Caki2 (cell line): ENCODE results near the gene ADCY4. TPM values are rescaled to one million over a fixed set of nuclear protein-coding genes. Genes with fewer than 3 reads are reported as not detected.

Experiments used
- DNase-seq: peaks from one replicate; pipeline ENCODE4 v3.0.0-alpha.2; 2015; ENCODE audit warnings: low read depth
- in situ Hi-C: cut with HindIII; loops from 2 replicates; pipeline ENCODE4 v1.10.0; 2016; ENCODE audit warnings: low sequenced_read_pairs, low pct_unique_long_range_greater_than_20kb, mixed read lengths
- total RNA-seq: library from RNA; depleted of rRNA; stranded (reverse); fragments of >200 nt; shearing (Covaris generic); gene quantifications from 2 replicates; pipeline ENCODE4 v1.2.3, GENCODE V29; 2014; ENCODE audit warnings: low replicate concordance

The ADCY4 gene
- total RNA-seq, 1 experiment from 2014 or later = not detected

DNA sequence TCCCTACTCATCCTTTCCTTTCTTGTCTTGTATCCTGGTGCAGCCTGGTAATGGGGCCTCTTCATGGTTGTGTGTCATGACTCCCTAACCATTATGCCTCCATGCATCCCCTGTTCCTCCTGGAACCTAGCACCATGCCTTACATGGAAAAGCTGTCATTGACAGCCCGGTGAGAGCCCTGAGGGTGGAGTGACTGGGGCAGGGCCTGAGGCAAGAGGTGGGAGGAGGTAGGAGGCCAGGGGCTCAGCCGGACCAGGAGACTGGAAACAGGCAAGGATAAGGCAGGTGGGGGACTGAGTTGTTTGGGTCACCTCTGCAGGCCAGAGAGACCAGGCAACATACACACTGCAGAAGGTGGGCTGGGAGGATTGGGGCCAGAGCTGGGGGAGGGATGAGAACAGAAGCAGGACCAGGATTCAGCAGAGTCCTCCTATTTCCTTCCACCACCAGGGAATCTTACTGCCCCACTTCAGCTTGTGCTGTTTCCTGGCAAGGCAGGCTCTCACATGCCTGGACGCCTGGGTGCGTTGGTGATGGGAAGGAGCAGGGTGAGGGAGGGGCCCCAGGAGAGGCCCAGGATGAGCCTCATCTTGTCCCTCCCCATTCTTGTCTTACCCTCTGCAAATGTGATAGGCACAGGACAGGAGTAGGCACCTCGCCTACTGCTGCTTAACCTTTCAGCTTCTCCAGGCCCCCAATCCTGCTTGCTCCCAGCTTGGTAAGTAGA, 25.2 kb downstream of the ADCY4 start, which contains the start of gene LTB4R2:
LTB4R2 (plus strand) TSS at position 603 of the 727 bp plus-strand sequence. CDS start 525 bp downstream, outside the sequence.
- in situ Hi-C loops = no loop called here

DNA sequence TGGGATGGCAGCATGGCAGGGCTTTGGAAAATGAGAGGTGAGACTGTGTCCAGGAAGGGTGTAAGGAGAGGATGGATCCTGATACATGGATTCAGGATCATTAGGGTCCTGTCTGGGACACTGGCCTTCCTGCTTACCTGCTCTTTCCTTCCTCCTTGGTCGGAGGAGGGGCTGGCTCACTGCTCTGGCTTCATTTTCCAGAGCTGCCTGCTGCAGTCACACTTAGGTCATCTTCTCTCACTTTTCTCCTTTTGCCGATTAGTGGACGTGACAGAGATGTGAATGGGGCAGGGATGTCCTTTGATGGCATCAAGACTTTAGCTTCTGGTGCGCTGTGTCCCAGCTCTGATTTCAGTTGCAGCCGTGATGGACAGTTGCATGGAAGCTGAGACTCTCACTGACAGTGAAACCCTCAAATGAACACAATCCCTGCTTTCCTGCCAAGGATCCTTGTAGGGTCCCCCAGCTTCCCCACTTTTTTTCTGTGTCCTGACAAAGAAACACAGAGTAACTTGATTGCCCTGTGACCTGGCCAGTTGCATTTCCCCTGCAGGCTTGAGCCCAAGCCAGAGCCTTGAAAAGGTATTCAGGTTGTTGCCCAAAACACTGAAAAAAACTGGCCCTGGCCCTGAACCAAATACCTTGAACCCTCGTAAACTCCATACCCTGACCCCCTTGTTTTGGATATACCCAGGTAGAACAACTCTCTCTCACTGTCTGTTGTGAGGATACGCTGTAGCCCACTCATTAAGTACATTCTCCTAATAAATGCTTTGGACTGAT, 26.3 kb downstream of the ADCY4 start:
- no peak for DNase-seq
- in situ Hi-C loops = no loop called here

More for the DNA sequence above, 25.2 kb downstream of the ADCY4 start, which contains the start of gene LTB4R2:
- no peak for DNase-seq

DNA sequence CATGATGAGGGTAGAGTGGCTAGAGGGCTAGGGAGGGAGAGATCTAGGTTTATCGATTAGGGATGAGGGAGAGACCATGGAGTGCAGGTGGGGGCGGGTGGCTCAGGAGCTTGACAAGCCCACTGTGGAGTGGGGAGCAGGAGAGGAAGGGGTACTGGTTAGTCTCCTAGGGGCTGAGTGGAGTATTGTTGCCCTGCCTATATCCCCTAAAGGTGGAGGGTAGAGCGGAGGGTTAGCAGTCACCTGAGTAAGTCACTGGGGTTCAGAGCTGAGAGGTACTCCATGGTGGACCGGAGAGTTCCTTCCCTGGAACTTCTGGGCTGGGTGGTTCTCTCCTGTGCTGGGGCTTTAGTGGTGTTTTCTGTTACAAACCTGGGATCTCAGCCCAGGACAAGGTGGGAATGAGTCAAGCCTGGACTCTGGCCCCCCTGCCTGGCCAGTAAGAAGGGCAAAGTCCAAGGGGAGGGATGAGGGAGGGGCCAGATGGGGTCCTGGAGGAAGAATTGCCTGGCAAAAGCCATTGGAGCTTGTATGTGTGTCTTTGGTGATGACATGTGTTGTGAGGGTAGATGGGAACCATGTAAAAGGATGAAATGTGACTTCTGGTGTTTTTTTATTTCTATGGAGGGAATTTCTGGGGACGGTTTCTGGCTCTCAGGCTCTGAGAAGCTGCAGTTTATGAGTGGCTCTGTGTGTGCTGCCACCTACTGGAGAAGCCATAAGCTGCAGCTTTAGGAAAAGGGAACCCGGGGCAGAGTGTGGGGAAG, 27.1 kb downstream of the ADCY4 start, which contains the start of gene CIDEB:
CIDEB (minus strand) TSS at position 403 of the 767 bp plus-strand sequence; CDS start at position 284, 119 bp downstream.
- DNase-seq = peak; percentile 74

DNA sequence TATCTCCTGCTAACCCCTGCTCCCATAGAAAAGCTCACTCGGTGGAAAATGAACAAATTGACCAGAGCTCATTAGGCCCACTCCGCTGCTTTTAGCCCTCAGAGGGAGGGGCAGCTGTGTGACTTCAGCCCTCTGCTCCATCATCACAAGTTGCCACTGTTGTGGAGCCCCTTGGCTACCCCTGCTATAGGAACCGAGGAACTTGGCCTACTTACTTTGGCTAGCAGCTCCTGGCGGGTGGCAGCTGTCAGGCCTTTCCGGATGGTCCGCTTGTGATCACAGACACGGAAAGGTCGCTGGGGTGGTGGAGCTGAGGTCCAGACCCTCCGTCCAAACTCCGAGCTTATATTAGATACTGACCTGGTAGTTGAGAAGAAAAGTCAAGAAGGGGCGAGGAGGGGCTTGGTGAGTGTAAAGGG, 27.7 kb downstream of the ADCY4 start:
- in situ Hi-C loops = no loop called here
- no peak for DNase-seq

More for the DNA sequence above, 27.1 kb downstream of the ADCY4 start, which contains the start of gene CIDEB:
- in situ Hi-C loops = no loop called here

DNA sequence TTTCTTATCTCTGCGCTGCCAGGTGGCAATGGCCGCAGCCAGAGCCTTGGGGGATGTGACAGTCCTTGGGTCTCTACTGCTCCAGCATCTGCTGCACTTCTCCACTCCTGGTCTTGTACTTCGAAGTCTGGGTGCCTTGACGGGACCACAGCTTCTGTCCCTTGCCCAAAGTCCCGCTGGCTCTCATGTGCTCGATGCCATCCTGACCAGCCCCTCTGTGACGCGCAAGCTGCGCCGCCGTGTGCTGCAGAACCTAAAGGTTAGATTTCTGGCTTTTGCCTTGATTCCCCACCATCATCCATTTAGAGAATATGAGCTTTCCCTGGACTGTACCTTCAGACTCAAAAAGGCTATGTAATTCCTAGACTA, 30.9 kb downstream of the ADCY4 start:
- no peak for DNase-seq
- in situ Hi-C loops = no loop called here

DNA sequence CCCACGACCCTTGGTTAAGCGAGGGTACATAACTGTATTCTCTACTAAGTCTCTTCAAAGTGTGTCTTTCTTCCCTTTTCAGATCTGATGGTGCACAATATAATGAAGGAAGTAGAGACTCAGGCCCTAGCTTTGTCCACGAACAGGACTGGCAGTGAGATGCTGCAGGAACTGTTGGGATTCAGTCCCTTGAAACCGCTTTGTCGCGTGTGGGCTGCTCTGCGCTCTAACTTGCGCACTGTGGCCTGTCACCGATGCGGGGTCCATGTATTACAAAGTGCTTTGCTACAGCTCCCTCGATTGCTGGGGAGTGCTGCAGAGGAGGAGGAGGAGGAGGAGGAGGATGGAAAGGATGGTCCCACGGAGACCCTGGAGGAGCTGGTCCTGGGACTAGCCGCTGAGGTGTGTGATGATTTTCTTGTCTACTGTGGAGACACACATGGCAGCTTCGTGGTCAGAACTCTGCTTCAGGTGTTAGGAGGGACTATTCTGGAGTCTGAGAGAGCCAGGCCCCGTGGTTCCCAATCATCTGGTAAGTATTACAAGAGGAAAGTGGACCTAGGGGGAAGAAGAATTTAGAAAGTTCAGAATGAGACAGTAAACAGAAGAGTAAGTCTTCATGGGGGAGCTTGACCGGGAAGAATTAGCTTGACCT, 34.4 kb downstream of the ADCY4 start:
- in situ Hi-C loops = no loop called here
- no peak for DNase-seq

DNA sequence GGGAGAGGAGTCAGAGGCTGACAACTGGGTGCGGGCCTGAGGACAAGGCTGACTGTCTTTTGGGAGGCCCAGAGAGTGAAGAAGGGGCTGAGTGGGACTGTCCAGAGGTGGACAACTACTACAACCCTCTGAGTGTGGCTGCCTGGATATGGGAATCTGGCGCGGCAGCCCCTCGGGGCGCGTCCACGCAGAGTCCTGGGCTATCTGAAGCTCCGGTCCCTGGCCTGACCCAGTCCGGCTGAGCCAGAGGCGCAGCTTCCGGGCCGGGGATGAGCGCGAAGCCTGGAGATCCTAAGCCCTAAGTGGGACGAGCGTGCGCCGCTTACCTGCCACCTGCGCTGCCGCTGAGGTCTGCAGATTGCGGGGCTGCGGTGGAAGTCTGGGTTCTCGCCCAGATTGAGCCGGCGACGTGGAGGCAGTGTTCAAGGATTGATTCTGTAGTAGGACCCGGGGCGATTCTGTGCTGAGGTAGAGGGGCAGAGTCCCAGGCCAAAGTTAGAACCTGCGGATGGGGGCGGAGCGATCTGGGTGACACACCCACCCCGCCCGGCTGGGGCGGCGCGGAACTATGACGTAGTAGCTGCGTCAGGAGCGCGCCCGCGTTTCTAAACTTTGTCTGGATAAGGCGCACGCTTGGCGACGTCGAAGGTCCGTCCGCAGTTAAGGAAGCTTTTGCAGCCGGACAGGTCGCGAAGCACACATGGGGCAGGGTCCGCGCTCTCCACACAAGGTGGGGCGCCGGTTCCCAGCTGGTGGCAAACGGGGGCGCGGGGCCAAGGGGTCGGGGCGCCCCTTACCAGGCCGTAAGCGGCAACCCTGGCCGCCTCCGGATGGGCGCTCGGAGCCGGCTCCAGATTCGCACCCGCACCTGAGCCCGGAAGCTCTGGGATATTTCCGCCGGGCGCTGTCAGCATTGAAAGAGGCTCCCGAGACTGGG, 35.3 kb downstream of the ADCY4 start, which contains the start of the genes DHRS1 and NOP9:
DHRS1 (minus strand) TSS at position 526 of the 937 bp plus-strand sequence. CDS start 674 bp downstream, outside the sequence.
NOP9 (plus strand) TSS at position 596 of the 937 bp plus-strand sequence; CDS start at position 701, 105 bp downstream.
- peak; percentile 77 for DNase-seq
- in situ Hi-C loops = no loop called here

DNA sequence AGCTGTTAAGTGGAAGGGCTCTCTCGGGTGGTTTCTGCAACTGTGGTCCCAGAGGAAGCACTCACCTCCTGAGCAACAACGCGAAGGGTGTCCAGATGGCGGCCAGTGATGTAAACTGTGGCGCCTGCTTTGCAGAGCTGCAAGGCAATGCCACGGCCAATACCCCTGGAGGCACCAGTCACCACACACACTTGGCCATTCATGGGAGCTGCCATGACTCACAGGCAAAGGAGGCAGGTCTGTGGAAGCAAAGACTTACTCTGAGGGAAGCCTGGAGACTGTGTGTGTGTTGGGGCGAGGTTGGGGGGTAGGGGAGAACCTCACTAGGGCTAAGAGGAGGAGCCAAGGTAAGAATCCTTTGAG, 36.0 kb downstream of the ADCY4 start:
- DNase-seq = peak; percentile 63
- in situ Hi-C loops = no loop called here

DNA sequence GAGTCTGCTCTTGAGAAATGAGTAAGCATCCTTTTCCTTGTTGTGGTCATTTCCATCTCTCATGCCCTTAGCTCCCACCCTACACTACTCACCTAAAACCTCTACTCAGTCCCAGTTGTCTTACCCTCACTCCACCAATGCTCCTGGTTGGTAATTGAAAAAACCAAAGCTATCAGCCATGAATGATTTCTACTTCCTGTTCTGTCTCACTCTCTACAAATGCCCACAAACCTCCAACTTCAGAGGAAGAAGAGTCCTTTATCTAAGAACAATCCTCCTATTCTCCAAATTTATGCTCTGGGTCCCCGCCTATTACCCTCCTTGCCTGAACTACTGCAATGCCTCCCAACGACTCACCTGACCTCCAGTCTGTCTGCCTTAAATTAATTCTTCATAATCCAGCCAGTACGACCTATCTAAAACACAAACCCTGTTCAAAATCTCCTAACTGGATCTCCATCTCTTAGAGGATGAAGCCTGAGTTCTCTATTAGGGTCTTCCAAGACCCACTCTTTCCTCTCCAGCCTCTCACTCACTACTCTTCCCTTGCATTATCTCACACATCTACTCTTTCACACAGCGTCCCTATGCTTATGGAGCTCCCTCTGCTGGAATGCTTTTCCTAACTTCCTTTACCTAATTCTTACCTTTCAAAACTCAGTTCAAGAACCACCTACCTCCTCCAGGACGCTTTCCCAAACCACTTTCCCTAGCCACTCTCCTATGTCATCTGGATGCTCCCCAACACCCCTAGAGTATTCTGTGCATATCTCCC, 37.5 kb downstream of the ADCY4 start:
- in situ Hi-C loops = no loop called here
- peak; percentile 46 for DNase-seq

DNA sequence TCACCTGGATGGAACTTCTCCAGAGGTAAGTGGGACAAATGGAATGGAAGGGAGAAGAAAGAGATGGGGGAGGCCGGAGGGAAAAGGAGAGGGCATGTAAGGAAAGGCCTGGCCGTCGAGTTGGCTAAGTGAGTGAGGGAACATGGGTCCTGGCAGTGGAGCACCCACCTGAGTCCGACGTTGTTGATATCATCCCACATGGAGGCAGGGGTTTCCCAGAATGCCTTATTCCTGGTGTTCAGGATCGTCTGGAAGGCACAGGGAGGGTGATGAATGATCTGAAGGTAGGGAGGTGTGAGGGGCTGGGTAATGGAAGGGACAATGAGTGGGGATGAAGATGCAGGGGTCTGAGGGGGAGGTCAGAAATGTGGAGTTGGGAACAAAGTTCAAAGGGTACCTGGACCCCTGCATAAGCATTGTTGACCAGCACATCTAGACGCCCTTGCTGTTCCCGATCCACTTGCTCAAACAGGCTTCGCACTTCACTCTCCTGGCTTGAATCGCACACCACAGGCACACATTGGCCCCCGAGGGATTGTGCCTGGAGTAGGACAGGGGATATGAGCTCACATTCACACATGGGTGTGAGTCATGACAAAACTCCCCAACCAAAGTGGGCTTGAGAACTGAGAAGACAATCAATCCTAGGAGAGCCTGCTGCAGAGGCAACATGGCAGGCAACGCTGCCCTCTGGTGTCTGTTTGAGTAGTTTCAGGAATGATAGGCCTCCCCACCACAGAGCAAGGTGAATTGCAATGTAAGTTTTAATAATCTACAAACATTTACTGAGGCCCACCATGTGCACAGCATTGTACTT, 38.3 kb downstream of the ADCY4 start:
- DNase-seq = peak; percentile 53
- in situ Hi-C loops = no loop called here

DNA sequence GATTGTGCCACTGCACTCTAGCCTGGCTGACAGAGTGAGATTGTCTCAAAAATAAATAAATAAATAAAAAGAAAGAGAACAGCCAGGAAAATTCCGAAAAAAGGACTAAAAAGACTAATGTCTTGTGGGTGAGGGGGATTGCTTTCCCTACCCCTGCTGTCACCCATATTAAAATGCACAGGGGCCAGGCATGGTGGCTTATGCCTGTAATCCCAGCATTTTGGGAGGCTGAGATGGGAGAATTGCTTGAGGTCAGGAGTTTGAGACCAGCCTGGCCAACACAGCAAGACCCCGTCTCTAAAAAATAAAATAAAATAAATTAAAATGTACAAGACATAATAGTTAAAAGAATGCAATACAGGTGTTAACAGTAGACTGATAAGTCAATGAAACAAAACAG, 41.3 kb downstream of the ADCY4 start:
- in situ Hi-C loops = no loop called here

DNA sequence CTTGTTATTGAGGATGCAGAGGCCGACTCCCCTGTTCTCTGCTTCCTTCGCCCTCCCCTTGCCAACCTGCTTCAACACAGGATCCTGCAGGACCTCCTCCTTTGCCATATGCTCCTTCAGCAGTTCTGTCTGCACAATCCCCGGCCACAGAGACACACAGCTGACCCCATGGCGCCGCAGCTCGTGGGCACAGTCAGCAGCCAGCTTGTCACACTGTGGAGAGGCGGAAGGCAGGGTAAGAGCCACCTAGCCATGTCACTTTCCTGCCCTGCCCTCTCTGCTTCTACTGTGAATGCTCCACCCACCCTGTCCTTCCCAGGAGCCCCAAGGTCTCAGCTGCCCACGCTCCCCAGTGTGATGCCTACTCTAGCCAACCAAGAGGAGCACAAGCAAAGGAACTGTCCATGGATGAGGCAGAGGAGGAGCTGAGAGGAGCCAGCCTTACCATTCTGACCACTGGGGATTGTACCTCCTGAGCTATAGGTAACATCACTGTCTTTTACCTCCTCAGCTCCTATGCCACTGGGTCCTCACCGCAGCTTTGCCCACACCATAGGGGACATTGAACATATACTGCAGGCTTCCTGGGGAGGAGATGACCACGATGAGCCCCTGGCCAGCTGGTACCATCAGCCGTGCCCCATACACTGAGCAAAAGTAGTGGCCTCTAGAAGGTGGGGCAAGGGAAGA, 42.6 kb downstream of the ADCY4 start:
- DNase-seq = no peak
- in situ Hi-C loops = no loop called here

More for the DNA sequence above, 41.3 kb downstream of the ADCY4 start:
- no peak for DNase-seq

DNA sequence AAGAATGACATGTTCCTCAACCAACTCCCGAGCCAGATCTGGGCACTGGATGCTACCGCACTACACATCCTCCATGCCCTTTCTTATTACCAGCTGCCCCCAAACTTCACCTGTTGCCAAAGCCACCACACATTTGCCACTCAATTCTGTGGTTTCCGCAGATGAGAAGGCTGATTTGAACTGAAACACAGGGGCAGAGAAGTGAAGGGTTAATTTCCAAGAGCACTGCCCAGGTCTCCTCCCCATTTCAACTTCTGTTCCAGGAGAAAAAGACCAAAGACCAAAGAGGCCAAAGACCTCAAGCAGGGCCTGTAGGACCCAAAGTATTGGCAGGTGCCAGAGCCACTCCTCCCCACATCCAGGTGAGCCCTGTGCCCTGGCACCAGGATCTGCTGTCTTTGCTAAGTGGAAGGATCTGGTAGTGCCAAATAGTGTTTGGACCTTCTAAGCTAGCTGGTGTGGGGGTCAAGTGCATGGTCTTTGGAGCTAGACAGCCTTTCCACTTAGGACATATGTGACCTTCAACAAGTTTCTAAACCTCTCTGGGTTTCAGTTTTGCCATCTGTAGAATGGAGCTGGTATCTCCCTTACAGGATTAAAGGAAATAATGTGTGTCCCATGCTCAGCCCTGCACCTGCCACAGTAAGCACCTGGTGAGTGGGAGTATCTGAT, 43.3 kb downstream of the ADCY4 start:
- no peak for DNase-seq
- in situ Hi-C loops = no loop called here

DNA sequence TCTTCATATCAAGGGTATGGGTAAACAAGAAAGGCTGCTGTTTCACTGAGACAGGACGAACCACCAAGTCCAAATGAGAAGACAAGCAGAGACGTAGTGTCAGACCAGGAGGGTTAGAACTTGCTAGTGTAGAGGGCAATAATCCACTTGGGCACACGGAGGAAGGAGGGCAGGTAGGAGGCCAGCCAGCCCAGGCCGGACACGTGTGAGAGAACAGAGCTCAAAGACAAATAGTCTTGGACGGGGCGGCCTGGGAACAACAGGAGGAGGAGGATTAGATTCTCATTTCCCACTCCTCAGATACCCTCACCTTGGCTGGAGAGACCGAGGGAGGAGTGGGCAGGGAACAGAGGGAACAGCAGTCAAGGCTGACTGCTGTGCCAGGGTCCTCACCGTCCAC, 44.1 kb downstream of the ADCY4 start:
- in situ Hi-C loops = no loop called here

More for the DNA sequence above, 44.1 kb downstream of the ADCY4 start:
- no peak for DNase-seq
